Hepatocyte (in vitro differentiated cells): ENCODE data around the gene TRAF2.

Experiments used
- CTCF ChIP-seq: fragments of 200-600 bp; sonication (generic); IDR thresholded peaks from 2 replicates; pipeline ENCODE4 v1.5.1; 2016; ENCODE audit warnings: antibody characterized with exemption, mild to moderate bottlenecking; ENCODE audit not compliant: poor library complexity
- EZH2 ChIP-seq: fragments of 200-600 bp; sonication (generic); IDR thresholded peaks from 2 replicates; pipeline ENCODE4 v1.6.1; 2016; ENCODE audit warnings: antibody characterized with exemption, mild to moderate bottlenecking, borderline replicate concordance
- EZH2phosphoT487 ChIP-seq: fragments of 200-600 bp; sonication (generic); IDR thresholded peaks from one replicate; pipeline ENCODE4 v1.6.1; 2018; ENCODE audit warnings: antibody characterized with exemption, mild to moderate bottlenecking, low read depth, moderate library complexity; ENCODE audit not compliant: unreplicated experiment, severe bottlenecking

GRCh38 chr9:136974817-136975535 lies 88.7 kb downstream of the TRAF2 start:
- TF ChIP-seq CTCF = no peak
- no peak for TF ChIP-seq EZH2
- TF ChIP-seq EZH2phosphoT487 = no peak
